Measurements from ENCODE around the gene HDAC9. TPM values are rescaled to one million over a fixed set of nuclear protein-coding genes. Genes with fewer than 3 reads are reported as not detected.

Gene HDAC9
- total RNA-seq, 2 donors from 2014 or later, result 8.3 to 31.9 TPM

DNA sequence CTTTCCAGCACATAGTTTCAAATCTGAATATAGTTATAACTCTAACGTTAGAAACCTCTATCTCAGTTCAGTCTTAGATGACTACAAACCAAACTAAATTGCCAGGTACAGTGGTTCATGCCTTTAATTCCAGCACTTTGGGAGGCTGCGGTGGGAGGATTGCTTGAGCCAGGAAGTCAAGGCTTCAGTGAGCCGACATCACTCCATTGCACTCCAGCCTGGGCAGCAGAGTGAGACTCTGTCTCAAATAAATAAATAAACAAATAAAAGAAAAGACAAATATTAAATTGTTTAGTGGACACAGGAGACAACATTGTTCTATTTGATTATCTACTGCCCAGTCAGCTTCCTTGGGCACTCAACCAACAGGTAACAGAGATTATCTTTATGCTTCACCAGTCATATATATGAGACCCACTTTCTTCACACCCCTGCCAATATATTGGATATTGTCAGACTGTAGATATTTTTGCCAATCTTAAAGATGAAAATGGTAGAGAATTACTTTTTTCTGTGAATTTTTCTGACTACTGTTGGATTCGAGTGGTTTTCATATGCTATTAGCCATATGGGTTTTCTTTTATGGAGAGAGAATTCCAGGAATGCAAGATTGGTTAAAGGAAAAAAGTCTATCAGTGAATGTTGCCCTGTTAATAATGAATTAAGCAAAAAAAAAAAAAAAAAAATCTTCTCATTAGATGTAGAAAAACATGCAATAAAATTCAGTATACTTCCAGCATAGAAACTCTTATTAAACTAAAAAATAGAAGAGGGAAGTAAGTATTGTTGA, 16.0 kb downstream of the HDAC9 start:
- H3K9me3 ChIP-seq, result no peaks in the 10 kb centered on the region
- H3K4me1 ChIP-seq (replicated peaks), result no peaks in the 10 kb centered on the region
- DNase-seq (ENCODE audit: low spot score), result no peak
- H3K27ac ChIP-seq, result no peak overlapping the region
- intact Hi-C loops (cut with DNase I), result no loop called here
- 88% methylated on average over 4 of the region's 4 CpGs for WGBS
- no peak overlapping the region for H3K4me3 ChIP-seq
- TF ChIP-seq POLR2AphosphoS5 (IDR thresholded peaks at IDR 0.05), result no peak
- TF ChIP-seq POLR2A (IDR thresholded peaks at IDR 0.05), result no peak
- TF ChIP-seq, protein P1, sequence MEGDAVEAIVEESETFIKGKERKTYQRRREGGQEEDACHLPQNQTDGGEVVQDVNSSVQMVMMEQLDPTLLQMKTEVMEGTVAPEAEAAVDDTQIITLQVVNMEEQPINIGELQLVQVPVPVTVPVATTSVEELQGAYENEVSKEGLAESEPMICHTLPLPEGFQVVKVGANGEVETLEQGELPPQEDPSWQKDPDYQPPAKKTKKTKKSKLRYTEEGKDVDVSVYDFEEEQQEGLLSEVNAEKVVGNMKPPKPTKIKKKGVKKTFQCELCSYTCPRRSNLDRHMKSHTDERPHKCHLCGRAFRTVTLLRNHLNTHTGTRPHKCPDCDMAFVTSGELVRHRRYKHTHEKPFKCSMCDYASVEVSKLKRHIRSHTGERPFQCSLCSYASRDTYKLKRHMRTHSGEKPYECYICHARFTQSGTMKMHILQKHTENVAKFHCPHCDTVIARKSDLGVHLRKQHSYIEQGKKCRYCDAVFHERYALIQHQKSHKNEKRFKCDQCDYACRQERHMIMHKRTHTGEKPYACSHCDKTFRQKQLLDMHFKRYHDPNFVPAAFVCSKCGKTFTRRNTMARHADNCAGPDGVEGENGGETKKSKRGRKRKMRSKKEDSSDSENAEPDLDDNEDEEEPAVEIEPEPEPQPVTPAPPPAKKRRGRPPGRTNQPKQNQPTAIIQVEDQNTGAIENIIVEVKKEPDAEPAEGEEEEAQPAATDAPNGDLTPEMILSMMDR (IDR thresholded peaks at IDR 0.05), result no peak
- H3K27me3 ChIP-seq (replicated peaks; ENCODE audit: insufficient read depth), result no peaks in the 10 kb centered on the region
- no peaks in the 10 kb centered on the region for H3K36me3 ChIP-seq

DNA sequence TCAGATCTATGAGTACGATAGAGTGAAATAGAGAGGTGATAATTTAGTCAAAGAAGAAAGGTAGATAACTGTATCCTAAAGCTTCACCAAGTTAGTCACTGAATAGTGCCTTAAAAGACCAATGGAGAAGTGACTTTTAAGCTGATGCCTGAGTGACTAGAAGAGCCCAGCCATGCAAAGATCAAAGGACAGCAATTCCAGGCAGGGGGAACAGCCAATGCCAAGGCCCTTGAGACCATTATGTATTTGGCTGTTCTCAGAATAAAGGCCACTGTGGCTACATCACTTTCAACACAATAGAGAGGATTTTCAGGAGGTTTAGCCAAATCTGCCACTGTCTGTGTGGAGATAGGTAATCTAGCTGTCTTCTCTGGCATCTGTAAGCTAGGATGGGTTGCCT, 17.8 kb downstream of the HDAC9 start:
- H3K9me3 ChIP-seq, result no peaks in the 10 kb centered on the region
- TF ChIP-seq POLR2A (IDR thresholded peaks at IDR 0.05) (no peak), POLR2AphosphoS5 (IDR thresholded peaks at IDR 0.05) (no peak)
- TF ChIP-seq, protein P1 (IDR thresholded peaks at IDR 0.05), result no peak
- no peak overlapping the region for H3K4me3 ChIP-seq
- H3K27me3 ChIP-seq (replicated peaks; ENCODE audit: insufficient read depth), result no peaks in the 10 kb centered on the region
- no peak for DNase-seq (ENCODE audit: low spot score)
- H3K4me1 ChIP-seq (replicated peaks), result no peaks in the 10 kb centered on the region
- no peaks in the 10 kb centered on the region for H3K36me3 ChIP-seq
- H3K27ac ChIP-seq, result no peak overlapping the region
- intact Hi-C loops (cut with DNase I), result no loop called here
- WGBS, result 63% methylated on average over 1 of the region's 1 CpG

DNA sequence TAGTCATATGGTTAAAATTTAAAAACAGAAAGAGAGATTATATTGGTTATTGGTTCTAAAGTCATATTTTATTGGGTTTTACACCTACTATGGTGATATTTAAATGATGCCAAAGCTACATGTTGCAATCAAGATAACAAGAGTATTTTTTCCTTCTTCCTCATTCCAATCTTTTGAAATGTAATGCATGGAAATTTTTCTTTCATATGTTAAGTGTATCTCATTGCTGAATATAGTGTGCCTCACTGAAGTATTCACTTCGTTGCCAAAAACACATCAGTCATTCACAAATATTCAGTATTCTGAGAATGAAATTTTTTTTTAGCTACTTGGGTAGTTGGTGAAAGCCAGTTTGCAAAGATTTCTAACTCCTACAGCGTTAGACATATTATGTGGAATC, 19.5 kb downstream of the HDAC9 start:
- DNase-seq (ENCODE audit: low spot score), result no peak
- Histone ChIP-seq H3K4me3 (no peak overlapping the region), H3K27me3 (replicated peaks; ENCODE audit: insufficient read depth) (no peaks in the 10 kb centered on the region), H3K9me3 (no peaks in the 10 kb centered on the region), H3K4me1 (replicated peaks) (no peaks in the 10 kb centered on the region), H3K36me3 (no peaks in the 10 kb centered on the region), H3K27ac (no peak overlapping the region)
- intact Hi-C loops (cut with DNase I), result no loop called here
- no peak for TF ChIP-seq POLR2A (IDR thresholded peaks at IDR 0.05)
- TF ChIP-seq, protein P1 (IDR thresholded peaks at IDR 0.05), result no peak
- TF ChIP-seq POLR2AphosphoS5 (IDR thresholded peaks at IDR 0.05), result no peak
- WGBS, result 77% methylated on average over 2 of the region's 2 CpGs

DNA sequence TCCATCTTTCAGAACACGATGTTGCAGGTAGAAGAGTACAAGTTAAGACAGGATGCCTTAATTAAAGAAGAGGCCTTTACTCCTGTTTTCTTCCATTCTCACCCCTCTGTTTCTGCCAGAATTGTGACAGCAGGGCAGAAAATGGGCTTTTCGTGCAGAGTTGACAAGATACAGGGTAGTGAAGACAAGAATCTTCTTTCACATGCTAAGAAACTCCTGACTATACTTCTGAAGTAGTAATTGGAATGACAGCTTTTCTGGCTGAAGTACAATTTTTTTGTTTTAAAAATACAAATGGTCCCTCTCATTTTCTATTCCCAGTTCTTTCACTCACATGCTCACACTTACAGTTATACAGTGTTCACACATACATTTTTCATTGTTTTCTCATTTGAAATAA, 22.1 kb downstream of the HDAC9 start:
- Histone ChIP-seq H3K27ac (no peak overlapping the region), H3K27me3 (replicated peaks; ENCODE audit: insufficient read depth) (no peaks in the 10 kb centered on the region), H3K4me1 (replicated peaks) (no peaks in the 10 kb centered on the region), H3K4me3 (no peak overlapping the region), H3K9me3 (no peaks in the 10 kb centered on the region), H3K36me3 (no peaks in the 10 kb centered on the region)
- WGBS, result 79% methylated on average over 2 of the region's 2 CpGs
- DNase-seq (ENCODE audit: low spot score), result no peak
- intact Hi-C loops (cut with DNase I), result no loop called here
- TF ChIP-seq, protein P1 (IDR thresholded peaks at IDR 0.05), result no peak
- no peak for TF ChIP-seq POLR2A (IDR thresholded peaks at IDR 0.05)

DNA sequence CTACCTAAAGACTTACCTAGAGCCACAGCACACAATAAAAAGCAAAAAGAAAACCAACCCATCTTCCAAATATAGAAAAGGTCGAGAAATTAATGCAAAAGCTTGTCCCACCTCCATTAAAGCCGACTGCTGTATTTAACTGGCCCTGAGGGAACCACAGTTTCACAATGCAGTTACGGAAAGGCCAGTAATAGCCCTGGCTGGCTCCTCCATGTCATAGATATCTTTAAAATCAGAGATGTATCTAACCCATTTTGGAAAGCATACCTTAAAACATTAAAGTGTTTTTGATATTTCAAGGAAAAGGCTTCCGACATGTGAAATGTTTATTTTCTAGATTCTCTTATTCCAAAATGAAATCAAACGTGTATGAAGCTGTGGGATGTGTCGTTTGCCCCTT, 23.0 kb downstream of the HDAC9 start:
- 93% methylated on average over 6 of the region's 6 CpGs for WGBS
- no peaks in the 10 kb centered on the region for H3K27me3 ChIP-seq (replicated peaks; ENCODE audit: insufficient read depth)

More for the DNA sequence above, 23.0 kb downstream of the HDAC9 start:
- Histone ChIP-seq H3K4me1 (replicated peaks) (no peaks in the 10 kb centered on the region), H3K9me3 (no peaks in the 10 kb centered on the region), H3K36me3 (no peaks in the 10 kb centered on the region), H3K27ac (no peak overlapping the region), H3K4me3 (no peak overlapping the region)
- intact Hi-C loops (cut with DNase I), result no loop called here
- TF ChIP-seq, protein P1 (IDR thresholded peaks at IDR 0.05), result no peak
- TF ChIP-seq POLR2AphosphoS5 (IDR thresholded peaks at IDR 0.05) (no peak), POLR2A (IDR thresholded peaks at IDR 0.05) (no peak)
- DNase-seq (ENCODE audit: low spot score), result no peak

All from prostate gland (tissue), 2 donors.